D721Med (cell line): Measurements from ENCODE around the gene HOXA3.

Experiments
- DNase-seq: peaks from one replicate; pipeline ENCODE4 v3.0.0; 2011; ENCODE audit warnings: low spot score; ENCODE audit not compliant: insufficient read length
- FAIRE-seq: peaks from 2 replicates; lab custom pipeline; 2011; peaks lifted over from hg19 to GRCh38; lab: Jason Lieb, UNC
- TF ChIP-seq, protein P1 (sequence below): IDR thresholded peaks from 2 replicates; pipeline ENCODE4 v1.5.1; 2012; ENCODE audit warnings: mild to moderate bottlenecking, control low read depth; ENCODE audit not compliant: insufficient read depth; ENCODE audit errors: missing control alignments

The HOXA3 gene

DNA sequence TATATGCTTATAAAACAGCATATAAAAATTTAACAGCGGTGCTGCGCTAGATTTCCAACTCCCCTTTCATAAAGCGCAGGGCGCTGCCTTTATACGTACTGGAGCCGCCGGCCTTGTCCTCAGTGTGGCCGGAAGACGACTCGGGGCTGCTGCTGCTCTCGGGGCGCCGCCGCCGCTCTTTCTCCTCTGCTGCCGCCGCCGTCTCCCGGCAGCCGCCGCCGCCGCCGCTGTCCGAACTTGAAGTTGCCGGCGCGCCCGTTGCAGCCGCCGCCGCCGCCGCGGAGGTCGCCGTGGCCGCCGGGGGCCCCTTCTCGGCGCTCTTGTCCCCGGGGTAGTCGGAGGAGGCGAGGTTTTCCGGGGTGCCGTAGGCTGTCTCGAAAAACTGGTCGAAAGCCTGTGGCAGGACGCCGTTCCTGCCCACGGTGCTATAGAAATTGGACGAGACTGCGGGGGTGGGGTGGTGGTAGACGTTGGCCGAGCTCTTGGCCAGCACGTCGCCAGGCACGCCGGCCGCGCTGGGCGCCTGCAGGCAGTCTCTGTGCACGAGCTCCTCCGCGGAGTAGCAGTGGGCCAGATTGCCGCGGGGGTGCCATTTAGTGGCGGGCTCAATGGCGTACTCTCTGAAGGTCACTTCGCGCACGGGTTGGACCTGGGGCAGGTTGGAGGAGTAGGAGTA lies 32.1 kb upstream of the HOXA3 start:
- no peak for FAIRE-seq
- TF ChIP-seq, protein P1, sequence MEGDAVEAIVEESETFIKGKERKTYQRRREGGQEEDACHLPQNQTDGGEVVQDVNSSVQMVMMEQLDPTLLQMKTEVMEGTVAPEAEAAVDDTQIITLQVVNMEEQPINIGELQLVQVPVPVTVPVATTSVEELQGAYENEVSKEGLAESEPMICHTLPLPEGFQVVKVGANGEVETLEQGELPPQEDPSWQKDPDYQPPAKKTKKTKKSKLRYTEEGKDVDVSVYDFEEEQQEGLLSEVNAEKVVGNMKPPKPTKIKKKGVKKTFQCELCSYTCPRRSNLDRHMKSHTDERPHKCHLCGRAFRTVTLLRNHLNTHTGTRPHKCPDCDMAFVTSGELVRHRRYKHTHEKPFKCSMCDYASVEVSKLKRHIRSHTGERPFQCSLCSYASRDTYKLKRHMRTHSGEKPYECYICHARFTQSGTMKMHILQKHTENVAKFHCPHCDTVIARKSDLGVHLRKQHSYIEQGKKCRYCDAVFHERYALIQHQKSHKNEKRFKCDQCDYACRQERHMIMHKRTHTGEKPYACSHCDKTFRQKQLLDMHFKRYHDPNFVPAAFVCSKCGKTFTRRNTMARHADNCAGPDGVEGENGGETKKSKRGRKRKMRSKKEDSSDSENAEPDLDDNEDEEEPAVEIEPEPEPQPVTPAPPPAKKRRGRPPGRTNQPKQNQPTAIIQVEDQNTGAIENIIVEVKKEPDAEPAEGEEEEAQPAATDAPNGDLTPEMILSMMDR = no peak
- no peak for DNase-seq

DNA sequence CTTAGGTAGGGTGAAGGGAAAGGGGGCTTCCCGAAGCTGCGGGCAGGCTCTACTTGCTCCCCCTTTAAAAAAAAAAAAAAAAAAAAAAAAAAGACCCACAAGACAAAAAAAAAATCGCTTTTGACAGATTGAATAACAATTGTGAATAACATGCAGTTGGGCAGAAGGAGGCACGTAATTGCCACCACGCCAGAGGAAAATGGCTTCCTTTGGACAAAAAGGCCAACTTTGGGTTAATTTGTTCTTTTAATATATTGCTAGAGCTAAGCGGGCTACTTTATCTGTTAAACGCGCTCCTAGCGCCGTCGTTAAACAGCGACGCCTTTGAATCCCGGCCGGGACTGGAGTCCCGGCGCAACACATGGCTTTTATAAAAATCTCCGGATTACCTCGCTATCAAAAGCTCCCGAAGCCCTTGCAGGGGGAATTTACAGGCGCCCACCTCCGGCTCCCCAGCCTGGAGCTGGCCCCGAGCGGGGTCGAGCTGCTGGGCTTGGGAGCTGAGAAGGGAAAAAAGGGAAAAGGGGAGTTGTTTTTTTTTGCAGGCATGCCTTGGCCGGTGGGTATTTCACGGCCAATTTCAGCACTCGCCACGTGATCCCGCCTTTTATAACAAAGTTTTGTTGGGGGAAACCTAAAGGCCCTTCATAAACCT lies 31.4 kb upstream of the HOXA3 start:
- DNase-seq (no peak), FAIRE-seq (no peak)
- TF ChIP-seq, protein P1 = no peak

DNA sequence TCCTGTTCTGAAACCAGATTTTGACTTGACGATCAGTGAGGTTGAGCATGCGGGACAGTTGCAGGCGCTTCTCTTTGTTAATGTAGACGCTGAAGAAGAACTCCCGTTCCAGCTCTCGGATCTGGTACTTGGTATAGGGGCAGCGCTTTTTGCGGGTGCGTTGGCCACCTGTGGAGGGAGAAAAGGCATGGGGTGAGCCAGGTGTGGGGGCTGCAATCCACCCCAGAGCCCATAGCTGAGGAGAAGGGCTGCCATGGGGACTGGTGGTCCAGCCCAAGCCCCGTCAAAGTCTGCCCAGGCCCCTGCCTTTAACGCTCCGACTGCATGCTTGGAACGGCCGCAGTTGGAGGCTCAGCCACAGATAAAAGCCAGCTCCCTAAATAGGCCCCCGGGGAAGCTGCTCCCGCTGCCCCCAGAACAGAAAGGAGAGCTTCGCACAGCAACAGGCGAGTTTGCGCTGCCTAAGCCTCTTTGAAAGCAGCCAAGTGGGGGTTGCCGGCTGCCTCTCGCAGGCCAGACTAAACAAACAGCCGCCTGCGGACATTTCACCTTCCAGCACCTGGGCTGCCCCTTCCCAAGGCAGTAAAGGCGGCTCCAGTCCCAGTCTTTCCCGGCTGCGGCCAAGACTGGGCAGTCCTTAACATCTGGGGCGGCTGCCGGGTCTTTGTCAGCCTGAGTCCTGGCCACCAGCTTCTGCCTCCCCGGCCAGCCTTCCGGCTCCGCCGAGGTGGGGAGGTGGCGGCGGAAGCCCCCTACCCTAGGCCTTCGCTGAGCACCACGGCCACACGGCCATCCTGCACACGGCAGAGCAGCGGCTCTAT lies 30.7 kb upstream of the HOXA3 start:
- DNase-seq (no peak), FAIRE-seq (no peak)
- TF ChIP-seq, protein P1 = no peak

DNA sequence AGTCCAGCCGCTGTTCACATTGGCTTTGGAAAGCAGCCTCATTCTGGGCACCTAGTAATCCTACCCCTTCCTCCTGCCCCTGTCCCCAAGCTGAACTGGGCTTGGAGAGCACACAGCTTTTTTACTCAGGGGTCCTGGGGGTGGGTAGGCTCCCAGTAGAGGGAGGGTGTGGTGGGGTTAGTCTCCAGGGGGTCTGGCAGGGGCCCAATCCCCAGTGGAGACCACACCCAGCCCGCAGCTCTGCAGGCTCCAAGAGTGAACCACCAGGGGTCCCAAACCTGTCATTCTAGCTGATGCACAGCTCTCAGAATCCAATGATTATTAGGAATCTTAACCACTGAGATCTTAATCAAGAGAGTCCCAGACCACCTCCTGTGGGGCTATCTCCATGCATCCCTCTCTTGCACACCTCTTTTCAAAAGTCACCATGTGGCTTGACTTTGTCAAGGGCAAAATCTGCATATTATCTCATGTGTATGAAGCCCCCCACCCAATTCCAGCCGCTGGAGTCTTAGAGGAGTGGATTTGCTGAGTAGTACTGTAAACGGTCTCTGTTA lies 30.0 kb upstream of the HOXA3 start:
- FAIRE-seq (no peak), DNase-seq (no peak)
- TF ChIP-seq, protein P1 = no peak

DNA sequence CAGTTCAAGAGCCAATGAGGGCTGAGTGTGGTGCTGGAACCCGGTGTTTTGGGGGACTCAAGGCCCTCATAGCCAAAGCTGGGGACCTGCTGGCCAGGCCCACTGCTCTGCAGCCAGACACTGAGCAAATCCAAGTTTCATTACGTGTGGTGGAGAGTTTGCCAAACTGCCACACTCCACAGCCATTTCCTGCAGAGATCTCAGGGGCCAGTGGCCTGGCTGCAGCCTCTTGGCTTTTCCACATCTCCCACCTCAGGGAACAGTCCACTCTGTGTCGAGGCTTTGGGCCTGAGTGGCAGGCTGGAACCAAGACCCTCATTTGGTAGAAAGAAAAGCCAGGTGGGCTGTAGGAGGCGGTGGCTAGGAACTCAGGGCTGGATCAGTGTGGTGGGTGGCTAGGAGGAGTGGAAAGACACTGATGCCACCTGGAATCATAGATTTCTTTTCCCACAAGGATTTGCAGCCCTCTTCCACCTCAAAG lies 29.5 kb upstream of the HOXA3 start:
- no peak for FAIRE-seq
- DNase-seq = no peak
- TF ChIP-seq, protein P1 = no peak

DNA sequence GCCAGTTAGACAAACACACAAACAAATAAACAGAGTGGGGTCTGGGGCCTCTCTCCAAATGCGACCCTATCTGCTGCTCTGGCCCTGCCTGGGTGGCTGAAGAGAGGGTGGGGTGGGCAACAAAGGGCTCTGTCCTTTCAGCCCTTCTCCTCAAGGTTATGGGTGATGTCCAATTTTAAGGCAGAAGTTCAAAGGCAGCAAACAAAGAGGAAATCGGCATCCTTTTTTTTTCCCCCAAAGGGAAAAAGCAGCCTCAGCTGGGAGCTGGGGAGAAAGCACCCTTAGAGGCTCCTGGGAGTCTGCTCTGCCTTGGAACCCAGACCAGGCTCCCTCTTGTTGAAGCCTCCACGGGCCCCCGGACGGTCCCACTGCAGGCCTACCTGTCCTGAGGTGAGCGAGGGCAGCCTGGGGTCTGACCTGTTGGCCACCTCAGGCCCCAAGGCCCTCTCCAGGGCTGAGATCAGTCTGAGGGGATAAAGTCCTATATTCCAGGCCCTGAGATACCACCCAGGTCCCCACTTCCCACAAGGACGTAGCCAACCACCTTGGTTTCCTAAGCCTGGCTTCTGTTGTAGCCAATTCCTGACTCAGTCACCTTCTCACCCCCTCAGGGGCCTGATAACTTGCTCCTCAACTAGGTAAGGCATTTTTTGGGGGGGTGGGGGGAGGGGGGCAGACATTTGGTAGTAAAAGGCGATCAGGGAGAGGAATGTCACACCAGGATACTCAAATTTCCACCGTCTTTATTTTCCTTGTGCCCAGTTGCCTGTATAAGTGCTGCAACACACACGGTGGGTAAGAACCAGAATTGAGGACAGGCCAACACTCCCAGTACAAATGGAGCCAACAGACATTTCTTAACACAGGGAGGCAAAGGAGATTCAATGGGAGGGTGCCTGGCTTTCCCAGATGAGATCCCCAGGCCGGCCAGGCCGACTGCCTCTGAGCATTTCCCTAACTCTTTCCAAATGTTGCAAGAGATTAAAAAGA lies 28.3 kb upstream of the HOXA3 start:
- FAIRE-seq (no peak), DNase-seq (no peak)
- TF ChIP-seq, protein P1 = no peak
